Trophoblast cell (in vitro differentiated cells and primary cell): ENCODE measurements around the gene MPZL3.
A peak's percentile ranks its signal among the peaks of the same experiment; 100 is the strongest.

ENCODE experiments used
- DNase-seq, 2 donors: peaks; one replicate each; pipeline ENCODE4 v3.0.0-alpha.2; 2016
- H2AFZ ChIP-seq: 2 replicates; pipeline ENCODE4 v1.6.1; 2013; ENCODE audit warnings: low read length, moderate library complexity, mild to moderate bottlenecking; ENCODE audit not compliant: insufficient read depth, poor library complexity
- H2AK5ac ChIP-seq: 2 replicates; pipeline ENCODE4 v1.6.1; 2013; ENCODE audit warnings: mild to moderate bottlenecking, low read length
- H2BK120ac ChIP-seq: 2 replicates; pipeline ENCODE4 v1.6.1; 2013; ENCODE audit warnings: low read length, mild to moderate bottlenecking, moderate library complexity; ENCODE audit not compliant: insufficient read depth, poor library complexity
- H2BK12ac ChIP-seq: 2 replicates; pipeline ENCODE4 v1.6.1; 2013; ENCODE audit warnings: mild to moderate bottlenecking, low read length, moderate library complexity
- H2BK5ac ChIP-seq: 2 replicates; pipeline ENCODE4 v1.6.1; 2013; ENCODE audit warnings: low read length, low read depth, moderate library complexity, mild to moderate bottlenecking; ENCODE audit not compliant: poor library complexity
- H3K14ac ChIP-seq: 2 replicates; pipeline ENCODE4 v1.6.1; 2013; ENCODE audit warnings: mild to moderate bottlenecking, low read length
- H3K18ac ChIP-seq: 2 replicates; pipeline ENCODE4 v1.6.1; 2013; ENCODE audit warnings: mild to moderate bottlenecking, low read length
- H3K23ac ChIP-seq: 2 replicates; pipeline ENCODE4 v1.6.1; 2013; ENCODE audit warnings: low read length
- H3K27ac ChIP-seq: 2 replicates; pipeline ENCODE4 v1.5.1; 2013; ENCODE audit warnings: low read depth, mild to moderate bottlenecking, inconsistent platforms, low read length, moderate library complexity
- H3K27me3 ChIP-seq: 2 replicates; pipeline ENCODE4 v1.6.1; 2013; ENCODE audit warnings: inconsistent platforms, mild to moderate bottlenecking, low read length, moderate library complexity; ENCODE audit not compliant: insufficient read depth
- H3K36me3 ChIP-seq, 2 experiments: 1 replicate in 1 of 2; 2 replicates in 1 of 2; pipeline ENCODE4 v1.6.1; 2013; ENCODE audit warnings: low read length in 2 of 2, mild to moderate bottlenecking in 2 of 2, moderate library complexity in 1 of 2; ENCODE audit not compliant: insufficient read depth in 2 of 2, control insufficient read depth in 1 of 2
- H3K4ac ChIP-seq: 2 replicates; pipeline ENCODE4 v1.6.1; 2013; ENCODE audit warnings: low read depth, mild to moderate bottlenecking, low read length, moderate library complexity
- H3K4me1 ChIP-seq, 2 experiments: 1 replicate in 1 of 2; 2 replicates in 1 of 2; pipeline ENCODE4 v1.6.1; 2013; ENCODE audit warnings: low read length in 2 of 2, mild to moderate bottlenecking in 2 of 2, moderate library complexity in 1 of 2; ENCODE audit not compliant: insufficient read depth in 2 of 2, control insufficient read depth in 1 of 2
- H3K4me2 ChIP-seq: 2 replicates; pipeline ENCODE4 v1.6.1; 2013; ENCODE audit warnings: inconsistent platforms, mild to moderate bottlenecking, low read length, moderate library complexity
- H3K4me3 ChIP-seq: 2 replicates; pipeline ENCODE4 v1.5.1; 2013; ENCODE audit warnings: mild to moderate bottlenecking, low read depth, low read length, inconsistent platforms
- H3K79me1 ChIP-seq: one replicate; pipeline ENCODE4 v1.6.1; 2013; ENCODE audit warnings: low read length
- H3K79me2 ChIP-seq: 2 replicates; pipeline ENCODE4 v1.6.1; 2013; ENCODE audit warnings: low read length, mild to moderate bottlenecking; ENCODE audit not compliant: control insufficient read depth, insufficient read depth, poor library complexity
- H3K9ac ChIP-seq: 2 replicates; pipeline ENCODE4 v1.6.1; 2013; ENCODE audit warnings: mild to moderate bottlenecking, low read length
- H3K9me3 ChIP-seq: 2 replicates; pipeline ENCODE4 v1.6.1; 2013; ENCODE audit warnings: low read depth, mild to moderate bottlenecking, control low read depth, inconsistent platforms, low read length; ENCODE audit not compliant: insufficient read depth
- H4K12ac ChIP-seq: 2 replicates; pipeline ENCODE4 v1.6.1; 2013; ENCODE audit warnings: low read depth, mild to moderate bottlenecking, low read length, moderate library complexity
- H4K8ac ChIP-seq: 2 replicates; pipeline ENCODE4 v1.6.1; 2013; ENCODE audit warnings: low read depth, mild to moderate bottlenecking, low read length, moderate library complexity
- H4K91ac ChIP-seq: one replicate; pipeline ENCODE4 v1.6.1; 2013; ENCODE audit warnings: low read depth, mild to moderate bottlenecking, low read length, moderate library complexity
- WGBS: extraction: QIAGEN DNeasy Blood & Tissue Kit; methylation state at CpG from one replicate; pipeline ENCODE4 v1.1.7; 2013; ENCODE audit warnings: missing lambda C conversion rate; ENCODE audit not compliant: insufficient read length, insufficient coverage; ENCODE audit errors: extremely low coverage; 5-methylcytosine and 5-hydroxymethylcytosine counted together

The MPZL3 gene

GRCh38 chr11:118294053-118294452 lies 41.9 kb upstream of the MPZL3 start:
- WGBS = no CpG with 5 or more reads among the region's 2 CpGs

GRCh38 chr11:118291477-118292135 lies 39.4 kb upstream of the MPZL3 start:
- whole genome bisulfite sequencing = no CpG with 5 or more reads among the region's 9 CpGs
- H3K14ac ChIP-seq = no peak overlapping the region
- no peak overlapping the region for H3K4me3 ChIP-seq
- H3K23ac ChIP-seq = no peak overlapping the region
- H4K91ac ChIP-seq = no peak overlapping the region
- H4K12ac ChIP-seq = no peak overlapping the region
- no peak overlapping the region for H2BK5ac ChIP-seq
- no peaks in the 10 kb centered on the region for H3K4me1 ChIP-seq
- H3K27me3 ChIP-seq = no peaks in the 10 kb centered on the region
- H3K9ac ChIP-seq = no peak overlapping the region
- no peaks in the 10 kb centered on the region for H3K36me3 ChIP-seq
- H3K79me2 ChIP-seq = no peaks in the 10 kb centered on the region
- DNase-seq = peak; percentile 3 to 26
- no peak overlapping the region for H3K4ac ChIP-seq
- no peak overlapping the region for H2AK5ac ChIP-seq
- no peak overlapping the region for H3K18ac ChIP-seq
- no peak overlapping the region for H2BK12ac ChIP-seq
- H3K27ac ChIP-seq = no peak overlapping the region
- H4K8ac ChIP-seq = no peak overlapping the region
- H2BK120ac ChIP-seq = no peak overlapping the region
- H3K4me2 ChIP-seq = no peak overlapping the region
- H3K9me3 ChIP-seq = peaks cover 2% of the 10 kb centered on the region
- no peak overlapping the region for H2AFZ ChIP-seq
- no peaks in the 10 kb centered on the region for H3K79me1 ChIP-seq

More at GRCh38 chr11:118294053-118294452, 41.9 kb upstream of the MPZL3 start:
- no peak overlapping the region for H3K4ac ChIP-seq
- H4K8ac ChIP-seq = no peak overlapping the region
- H3K27ac ChIP-seq = no peak overlapping the region
- H3K23ac ChIP-seq = no peak overlapping the region
- H2AK5ac ChIP-seq = no peak overlapping the region
- H3K9me3 ChIP-seq = peaks cover 2% of the 10 kb centered on the region
- no peak overlapping the region for H4K12ac ChIP-seq
- no peak overlapping the region for H3K9ac ChIP-seq
- no peak overlapping the region for H3K4me3 ChIP-seq
- no peak overlapping the region for H2BK5ac ChIP-seq
- H2BK12ac ChIP-seq = no peak overlapping the region
- H3K79me2 ChIP-seq = no peaks in the 10 kb centered on the region
- no peak overlapping the region for H4K91ac ChIP-seq
- H2AFZ ChIP-seq = no peak overlapping the region
- H3K14ac ChIP-seq = no peak overlapping the region
- H3K18ac ChIP-seq = no peak overlapping the region
- H3K4me1 ChIP-seq = no peaks in the 10 kb centered on the region
- no peak for DNase-seq
- no peak overlapping the region for H2BK120ac ChIP-seq
- H3K27me3 ChIP-seq = no peaks in the 10 kb centered on the region
- H3K36me3 ChIP-seq = no peaks in the 10 kb centered on the region
- H3K79me1 ChIP-seq = no peaks in the 10 kb centered on the region
- H3K4me2 ChIP-seq = no peak overlapping the region

- WGBS = no CpG with 5 or more reads among the region's 9 CpGs
- H2BK5ac ChIP-seq = no peak overlapping the region
- H3K9ac ChIP-seq = no peak overlapping the region
- H4K12ac ChIP-seq = no peak overlapping the region
- H3K36me3 ChIP-seq = no peaks in the 10 kb centered on the region
- no peak overlapping the region for H2AFZ ChIP-seq
- no peak overlapping the region for H3K23ac ChIP-seq
- H2BK12ac ChIP-seq = no peak overlapping the region
- no peak overlapping the region for H3K4me2 ChIP-seq
- H2AK5ac ChIP-seq = no peak overlapping the region
- no peaks in the 10 kb centered on the region for H3K4me1 ChIP-seq
- no peak overlapping the region for H3K18ac ChIP-seq
- no peak overlapping the region for H2BK120ac ChIP-seq
- no peak overlapping the region for H4K91ac ChIP-seq
- H3K14ac ChIP-seq = no peak overlapping the region
- peaks cover 2% of the 10 kb centered on the region for H3K9me3 ChIP-seq
- no peak overlapping the region for H3K4ac ChIP-seq
- H3K79me2 ChIP-seq = no peaks in the 10 kb centered on the region
- H3K27ac ChIP-seq = no peak overlapping the region
- H3K27me3 ChIP-seq = no peaks in the 10 kb centered on the region
- no peak overlapping the region for H3K4me3 ChIP-seq
- DNase-seq = peak; percentile 29 to 66
- H4K8ac ChIP-seq = no peak overlapping the region
- no peaks in the 10 kb centered on the region for H3K79me1 ChIP-seq
These were observed 38.8 kb upstream of the MPZL3 start for GRCh38 chr11:118290923-118291322.

GRCh38 chr11:118289401-118289800 lies 37.2 kb upstream of the MPZL3 start:
- no peak overlapping the region for H2BK120ac ChIP-seq
- no peak overlapping the region for H2AK5ac ChIP-seq
- no peak for DNase-seq
- no peaks in the 10 kb centered on the region for H3K79me2 ChIP-seq
- H4K8ac ChIP-seq = no peak overlapping the region
- H4K12ac ChIP-seq = no peak overlapping the region
- no peak overlapping the region for H3K27ac ChIP-seq
- H3K23ac ChIP-seq = no peak overlapping the region
- H3K9me3 ChIP-seq = no peaks in the 10 kb centered on the region
- H2BK12ac ChIP-seq = no peak overlapping the region
- no peak overlapping the region for H2AFZ ChIP-seq
- H3K4me2 ChIP-seq = no peak overlapping the region
- no peak overlapping the region for H3K18ac ChIP-seq
- H3K36me3 ChIP-seq = no peaks in the 10 kb centered on the region
- H3K79me1 ChIP-seq = no peaks in the 10 kb centered on the region
- no peak overlapping the region for H3K4me3 ChIP-seq
- no peak overlapping the region for H3K9ac ChIP-seq
- no peak overlapping the region for H3K4ac ChIP-seq
- no peaks in the 10 kb centered on the region for H3K27me3 ChIP-seq
- no peak overlapping the region for H3K14ac ChIP-seq
- H4K91ac ChIP-seq = no peak overlapping the region
- H3K4me1 ChIP-seq = no peaks in the 10 kb centered on the region
- H2BK5ac ChIP-seq = no peak overlapping the region
